ENCODE measurements around the gene ABCC9.

ABCC9 gene

DNA sequence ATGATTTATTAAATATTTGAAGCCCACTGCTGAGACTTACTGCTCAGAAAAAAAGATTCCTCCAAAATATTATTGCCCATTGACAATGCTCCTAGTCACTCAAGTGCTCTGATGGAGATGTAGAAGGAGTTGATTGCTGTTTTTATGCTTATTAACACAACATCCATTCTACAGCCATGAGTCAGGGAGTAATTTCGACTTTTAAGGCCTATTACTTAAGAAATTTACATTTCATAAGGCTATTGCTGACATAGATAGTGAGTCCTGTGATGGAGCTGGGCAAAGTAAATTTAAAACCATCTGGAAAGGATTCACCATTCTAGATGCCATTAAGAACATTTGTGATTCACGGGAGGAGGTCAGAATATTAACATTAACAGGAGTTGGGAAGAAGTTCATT lies 171.9 kb downstream of the ABCC9 start:
- no peak for DNase-seq

DNA sequence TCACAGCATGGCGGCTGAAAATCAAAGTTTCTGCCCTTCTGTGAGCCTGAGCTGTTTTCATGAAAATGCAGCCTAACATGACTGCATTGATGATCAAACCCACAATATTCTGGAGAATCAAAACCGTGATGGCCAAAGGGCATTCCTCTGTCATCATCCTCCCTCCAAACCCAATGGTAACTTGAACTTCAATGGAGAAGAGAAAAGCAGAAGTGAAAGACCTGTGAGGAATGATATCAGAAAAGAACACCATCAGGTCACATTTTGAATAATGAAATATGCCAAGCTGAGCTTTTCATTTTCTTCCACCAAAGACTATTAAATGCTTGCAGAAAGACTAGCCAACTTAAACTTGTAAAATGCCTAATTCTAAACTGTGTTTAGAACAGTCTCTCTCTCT lies 174.8 kb downstream of the ABCC9 start:
- no peak for DNase-seq

DNA sequence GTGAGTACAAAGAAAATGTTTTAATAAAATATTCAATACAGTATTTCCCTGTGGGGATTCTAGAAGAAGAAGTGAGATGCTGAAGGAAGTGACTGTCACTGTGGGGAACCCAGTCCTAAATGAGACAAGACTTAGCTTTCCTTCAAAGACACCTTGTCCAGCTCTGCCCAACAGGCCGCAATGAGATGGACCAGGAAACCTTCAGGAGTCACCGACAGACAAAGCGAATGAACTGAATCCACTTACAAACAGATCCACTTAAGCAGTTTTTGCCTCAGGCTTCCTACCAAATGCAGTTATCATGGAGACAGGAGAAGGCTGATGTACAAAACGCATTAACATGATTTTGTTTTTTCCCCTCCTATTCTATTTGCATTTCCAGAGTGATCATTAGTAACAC lies 176.3 kb downstream of the ABCC9 start:
- DNase-seq, result no peak

DNA sequence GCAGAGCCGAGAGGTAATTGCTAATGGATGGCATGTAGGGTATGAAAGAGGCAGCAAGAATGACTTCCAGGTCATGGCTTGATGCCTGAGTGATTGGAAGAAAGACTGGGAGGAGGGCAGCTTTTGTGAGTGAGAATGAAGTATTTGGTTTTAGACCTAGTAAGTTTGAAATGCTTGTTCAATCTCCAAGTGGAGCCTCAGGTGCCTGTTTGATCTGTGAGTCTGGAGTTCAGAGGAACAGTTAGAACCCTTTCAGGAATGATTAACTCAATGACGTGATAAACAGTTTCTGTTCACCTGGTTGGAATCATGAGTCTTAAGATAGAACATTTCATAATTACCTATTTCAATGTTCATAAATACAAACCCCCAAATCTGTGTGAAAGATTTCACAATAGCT lies 177.2 kb downstream of the ABCC9 start:
- no peak for DNase-seq

- no peak for DNase-seq
Measured at GRCh38 chr12:21763531-21763930, 177.7 kb downstream of the ABCC9 start.

GRCh38 chr12:21759737-21760136 lies 181.5 kb downstream of the ABCC9 start:
- no peak for DNase-seq

- DNase-seq, result no peak
Measured at GRCh38 chr12:21757735-21758134, 183.5 kb downstream of the ABCC9 start.

DNA sequence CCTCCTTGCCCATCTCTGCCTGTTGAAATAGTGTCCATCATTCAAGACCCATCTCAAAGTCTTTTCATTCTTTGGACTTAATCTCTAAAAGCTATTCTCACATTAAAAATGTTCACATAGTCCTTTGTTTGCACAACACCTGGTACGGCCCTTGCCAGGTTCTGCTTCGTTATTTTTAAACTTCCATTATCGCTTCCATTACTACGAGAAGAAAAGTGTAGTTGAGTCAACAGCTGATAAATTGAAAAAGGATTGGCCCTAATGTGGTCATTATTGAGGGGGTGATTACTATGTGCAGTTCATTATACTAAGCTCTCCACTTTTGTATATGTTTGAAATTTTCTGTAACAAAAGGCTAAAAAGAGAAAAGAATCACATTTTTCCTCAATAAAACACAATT lies 184.5 kb downstream of the ABCC9 start:
- DNase-seq, result no peak

DNA sequence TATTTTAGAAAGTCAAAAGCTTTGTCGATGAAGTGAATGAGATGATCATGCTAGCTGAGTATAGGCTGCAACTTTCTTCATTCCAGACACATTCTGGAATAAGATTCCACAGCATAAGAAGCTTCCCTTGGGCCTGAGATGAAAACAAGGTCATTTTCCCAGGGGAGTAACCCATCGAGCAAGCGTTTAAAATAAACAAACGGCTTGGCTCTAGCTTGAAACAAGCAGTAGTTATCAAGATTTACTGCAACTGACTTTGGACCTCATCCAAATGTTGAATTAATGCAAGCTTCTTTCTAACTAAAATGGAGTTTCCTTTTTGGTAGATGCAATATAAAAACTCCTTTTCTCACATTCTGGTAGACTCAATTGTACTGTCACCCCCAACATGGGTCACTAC lies 189.7 kb downstream of the ABCC9 start:
- DNase-seq, result no peak
